Naive thymus-derived CD8-positive, alpha-beta T cell (primary cell): ENCODE data around the gene HCN4. TPM values are rescaled to one million over a fixed set of nuclear protein-coding genes. Genes with fewer than 3 reads are reported as not detected.
"Not testable (repeated sequence)": the region's sequence is repeated elsewhere in the genome, so short reads cannot be mapped to it uniquely, and the experiment has no call there.

Source experiments
- ATAC-seq, 2 donors: fragments of 150-1000 bp; cut with Tn5 transposase in 1 of 2; sonication (Bioruptor Pico), chemical (Tn5 transposase) in 1 of 2; 1 replicate in 1 of 2; 2 replicates in 1 of 2; pipeline ENCODE4 v1.10.0; 2021; ENCODE audit warnings: mild to moderate bottlenecking in 2 of 2, moderate library complexity in 2 of 2
- POLR2A ChIA-PET: fragments of 350-600 bp; sonication (Branson Sonifier 250); formaldehyde crosslinking; loops from one replicate; lab custom pipeline; 2021; ENCODE audit warnings: antibody characterized with exemption; lab: Charles Lee
- DNase-seq, 10 donors: peaks; one replicate each; pipeline versions ENCODE4 v3.0.0 to v3.0.0-alpha.2; 2020 to 2022
- H3K27ac Mint-ChIP-seq, 10 donors: one replicate each; pipeline ENCODE4 v1.8.0; 2020 to 2022; ENCODE audit warnings: mild to moderate bottlenecking in 10 of 10, mixed read lengths in 10 of 10, moderate library complexity in 4 of 10, inconsistent platforms in 1 of 10
- H3K27me3 Mint-ChIP-seq, 5 donors: one replicate each; pipeline ENCODE4 v1.8.0; 2021 to 2022; ENCODE audit warnings: mixed read lengths in 5 of 5
- H3K36me3 Mint-ChIP-seq, 3 donors: one replicate each; pipeline ENCODE4 v1.8.0; 2020 to 2022; ENCODE audit warnings: mixed read lengths in 3 of 3, mild to moderate bottlenecking in 2 of 3, inconsistent platforms in 1 of 3
- H3K4me1 Mint-ChIP-seq, 4 donors: one replicate each; pipeline ENCODE4 v1.8.0; 2021 to 2022; ENCODE audit warnings: mixed read lengths in 4 of 4
- H3K4me3 Mint-ChIP-seq, 10 donors: one replicate each; pipeline ENCODE4 v1.8.0; 2020 to 2022; ENCODE audit warnings: mild to moderate bottlenecking in 10 of 10, mixed read lengths in 10 of 10, moderate library complexity in 6 of 10, inconsistent platforms in 1 of 10
- H3K9me3 Mint-ChIP-seq, 9 donors: one replicate each; pipeline ENCODE4 v1.8.0; 2020 to 2022; ENCODE audit warnings: mixed read lengths in 9 of 9, mild to moderate bottlenecking in 3 of 9, inconsistent platforms in 1 of 9, moderate library complexity in 1 of 9
- polyA plus RNA-seq, 3 donors: library from polyadenylated mRNA; unstranded; fragments of 300-500 nt; fragmentation: Illumina TruSeq; gene quantifications; one replicate each; pipeline ENCODE4 v1.2.3, GENCODE V29; 2021
- total RNA-seq, 8 experiments: library from RNA in 2 of 8; stranded (reverse) in 2 of 8; gene quantifications; one replicate each; pipeline ENCODE4 v1.2.3 and lab custom pipeline; 2021 to 2026

HCN4 gene
- total and polyA plus RNA-seq, 5 experiments from 2014 or later: not detected

DNA sequence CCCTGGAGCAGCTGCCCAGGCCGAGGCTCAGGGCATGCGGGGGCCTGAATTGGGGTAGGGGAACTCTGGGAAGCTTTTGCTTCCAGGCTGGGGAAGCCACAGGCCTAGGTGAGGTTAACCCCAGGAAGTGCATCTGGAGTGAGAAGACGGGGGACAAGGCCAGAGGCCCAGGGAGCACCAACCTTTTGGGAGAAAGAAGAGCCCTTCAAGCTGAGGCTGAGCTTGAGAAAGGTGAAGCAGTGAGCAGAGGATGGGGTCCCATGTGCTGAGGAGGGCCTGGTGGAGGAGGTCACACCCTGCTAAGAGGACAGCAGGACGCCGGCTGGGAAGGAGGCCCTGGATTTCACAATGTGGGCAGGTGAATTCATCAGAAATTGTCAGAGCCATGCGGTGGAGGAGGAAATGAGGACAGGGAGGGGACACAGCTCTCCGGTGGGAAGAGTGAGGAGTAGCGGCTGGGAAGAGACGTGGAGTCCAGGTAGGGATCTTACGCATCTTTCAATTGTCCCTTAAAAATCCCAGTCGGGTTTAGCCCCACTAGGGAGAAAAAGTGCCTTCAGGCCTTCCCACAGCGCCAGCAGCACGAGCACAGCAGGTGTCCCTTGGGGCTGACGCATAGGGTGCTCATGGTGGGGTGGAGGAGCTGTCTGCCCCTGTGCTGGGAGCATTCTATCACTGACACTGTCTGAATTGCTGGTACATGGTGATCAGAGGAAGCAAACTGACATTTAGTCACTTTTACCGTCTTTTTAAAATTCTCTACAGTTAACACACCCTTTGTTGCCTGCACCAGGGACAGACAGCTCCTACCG lies 50.9 kb downstream of the HCN4 start:
- peak overlapping the region in 2 of 10 donors; percentile 8 to 18 for H3K27ac Mint-ChIP-seq
- no peaks in the 10 kb centered on the region for H3K36me3 Mint-ChIP-seq
- peaks cover 16 to 55% (median 24%) of the 10 kb centered on the region in 5 donors for H3K27me3 Mint-ChIP-seq
- POLR2A ChIA-PET: no interaction called here
- DNase-seq (no peak), ATAC-seq (no peak)
- no peaks in the 10 kb centered on the region for H3K9me3 Mint-ChIP-seq
- H3K4me3 Mint-ChIP-seq: no peak overlapping the region
- peaks cover 0 to 4% (median 3%) of the 10 kb centered on the region in 4 donors for H3K4me1 Mint-ChIP-seq

DNA sequence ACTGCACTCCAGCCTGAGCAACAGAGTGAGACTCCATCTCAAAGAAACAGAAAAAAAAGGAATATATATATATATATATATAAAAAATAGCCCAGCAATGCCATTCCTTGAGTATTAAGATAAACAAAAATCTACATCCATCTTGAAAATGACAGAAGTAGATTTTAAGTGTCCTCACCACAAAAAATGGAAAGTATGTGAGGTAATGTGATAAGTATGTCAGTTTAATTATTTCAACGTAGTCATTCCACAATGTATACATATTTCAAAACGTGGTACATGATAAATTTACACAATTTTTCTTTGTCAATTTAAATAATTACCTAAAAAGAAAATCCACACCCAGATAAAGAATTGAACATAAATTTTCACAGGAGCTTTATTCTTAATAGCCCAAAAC lies 54.9 kb downstream of the HCN4 start:
- DNase-seq: no peak
- Mint-ChIP-seq H3K27me3 (peaks cover 7 to 24% (median 13%) of the 10 kb centered on the region in 5 donors), H3K4me1 (peaks cover 0 to 4% (median under 1%) of the 10 kb centered on the region in 4 donors), H3K9me3 (no peaks in the 10 kb centered on the region), H3K36me3 (no peaks in the 10 kb centered on the region), H3K4me3 (no peak overlapping the region), H3K27ac (no peak overlapping the region)
- ATAC-seq: no peak
- POLR2A ChIA-PET: no interaction called here

DNA sequence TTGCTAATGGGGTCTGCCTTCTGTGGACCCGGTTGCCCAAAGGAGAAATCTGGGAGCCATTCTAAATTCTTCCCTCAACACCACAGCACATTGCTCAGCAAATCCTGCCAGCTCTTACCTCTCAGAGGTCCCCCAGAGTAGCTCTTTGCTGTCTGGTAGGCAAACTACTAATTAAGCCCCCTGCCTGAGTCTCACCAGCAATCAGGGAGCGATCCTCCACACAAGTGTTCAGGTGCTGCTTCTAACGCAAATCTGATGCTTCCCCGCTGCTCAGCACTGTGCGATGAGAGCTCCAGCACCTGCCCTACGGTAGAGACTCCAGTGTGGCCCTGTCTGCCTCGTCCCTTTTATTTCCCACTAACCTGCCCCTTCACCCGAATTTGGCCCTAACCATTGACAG lies 60.5 kb downstream of the HCN4 start:
- H3K27ac Mint-ChIP-seq: peak overlapping the region in 1 of 10 donors; percentile 12
- peaks cover 0 to 3% (median 0%) of the 10 kb centered on the region in 3 donors for H3K36me3 Mint-ChIP-seq
- DNase-seq (no peak), ATAC-seq (no peak)
- H3K27me3 Mint-ChIP-seq: peaks cover 0 to 9% (median 0%) of the 10 kb centered on the region in 5 donors
- no peak overlapping the region for H3K4me3 Mint-ChIP-seq
- H3K9me3 Mint-ChIP-seq: no peaks in the 10 kb centered on the region
- peaks cover 0 to 8% (median 4%) of the 10 kb centered on the region in 4 donors for H3K4me1 Mint-ChIP-seq
- POLR2A ChIA-PET: interaction anchor here (0.5 kb wide), 1 partner anchor 318 kb away, joined by 3 read pairs; no protein-coding TSS in a partner anchor

DNA sequence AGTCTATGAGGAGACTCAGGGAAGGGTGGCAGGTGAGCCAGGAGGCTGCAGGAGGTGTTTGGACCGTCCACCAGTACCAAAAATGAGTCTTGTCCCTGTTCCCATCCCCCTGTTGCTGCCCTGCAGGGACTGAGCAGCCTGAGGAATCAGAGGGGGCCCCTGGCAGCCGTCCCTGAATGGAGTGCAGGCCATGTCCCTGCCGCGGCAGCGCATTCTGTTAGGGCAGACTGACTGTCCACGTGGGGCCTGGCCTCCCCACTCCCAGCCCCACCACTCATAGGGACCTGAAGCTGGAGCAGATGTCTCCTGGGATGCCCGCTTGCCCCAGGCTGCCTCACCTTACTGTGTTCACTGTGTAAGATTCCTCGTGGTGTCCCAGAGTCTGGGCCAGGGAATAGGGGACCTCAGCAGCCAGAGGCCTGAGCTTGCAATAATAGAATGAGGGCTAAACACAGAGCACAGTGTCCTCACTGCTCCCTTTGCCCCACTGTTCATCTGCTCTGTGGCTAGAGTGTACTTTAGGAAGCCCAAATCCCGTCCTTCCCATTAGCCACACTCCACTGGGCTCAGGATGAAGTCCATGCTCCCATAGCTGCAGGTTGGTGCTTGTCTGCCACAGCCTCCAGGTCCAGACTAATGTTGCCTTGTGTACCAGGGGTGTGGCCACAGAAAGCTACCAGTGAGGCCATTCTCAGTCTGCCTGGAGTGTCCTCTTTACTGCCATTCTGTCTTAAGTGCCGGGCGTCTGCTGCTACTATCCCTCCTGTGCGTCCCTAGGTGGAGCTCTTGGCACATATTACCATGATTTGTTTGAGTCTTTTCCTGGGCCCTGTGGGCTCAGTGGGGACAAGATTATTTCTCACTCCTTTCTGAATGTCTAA lies 63.2 kb downstream of the HCN4 start:
- H3K4me3 Mint-ChIP-seq: no peak overlapping the region
- H3K9me3 Mint-ChIP-seq: no peaks in the 10 kb centered on the region
- POLR2A ChIA-PET: no interaction called here
- DNase-seq (peak in 1 of 10 donors; percentile 5), ATAC-seq (no peak)
- peaks cover 0 to 23% (median 0%) of the 10 kb centered on the region in 3 donors for H3K36me3 Mint-ChIP-seq
- peaks cover 0 to 8% (median 0%) of the 10 kb centered on the region in 5 donors for H3K27me3 Mint-ChIP-seq
- H3K4me1 Mint-ChIP-seq: peaks cover 0 to 8% (median 4%) of the 10 kb centered on the region in 4 donors
- H3K27ac Mint-ChIP-seq: no peak overlapping the region

DNA sequence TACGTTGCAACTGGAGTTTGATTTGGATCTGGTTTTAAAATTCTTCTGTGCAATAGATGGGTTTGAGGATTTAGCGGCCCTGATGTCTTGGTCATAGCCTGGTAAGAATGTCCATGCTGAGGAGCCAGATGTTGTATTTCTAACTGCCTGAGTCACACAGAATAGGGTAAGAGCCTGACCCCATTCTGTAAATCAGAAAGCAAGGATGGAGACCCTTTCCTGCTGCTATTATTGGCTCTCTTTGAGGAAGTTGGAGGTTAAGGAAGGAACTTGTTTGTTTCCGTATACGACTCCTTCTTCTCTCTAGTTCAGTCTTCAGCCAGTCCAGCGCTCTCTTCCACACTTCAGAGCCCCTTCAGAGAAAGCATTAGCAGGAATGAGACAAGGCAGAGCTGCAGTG lies 65.1 kb downstream of the HCN4 start:
- peaks cover 0 to 8% (median 0%) of the 10 kb centered on the region in 5 donors for H3K27me3 Mint-ChIP-seq
- no peak for DNase-seq
- H3K36me3 Mint-ChIP-seq: peaks cover 0 to 33% (median 0%) of the 10 kb centered on the region in 3 donors
- no peak for ATAC-seq
- no peaks in the 10 kb centered on the region for H3K9me3 Mint-ChIP-seq
- H3K4me3 Mint-ChIP-seq: no peak overlapping the region
- peaks cover 0 to 8% (median 4%) of the 10 kb centered on the region in 4 donors for H3K4me1 Mint-ChIP-seq
- peak overlapping the region in 1 of 10 donors; percentile 0 for H3K27ac Mint-ChIP-seq
- POLR2A ChIA-PET: no interaction called here

DNA sequence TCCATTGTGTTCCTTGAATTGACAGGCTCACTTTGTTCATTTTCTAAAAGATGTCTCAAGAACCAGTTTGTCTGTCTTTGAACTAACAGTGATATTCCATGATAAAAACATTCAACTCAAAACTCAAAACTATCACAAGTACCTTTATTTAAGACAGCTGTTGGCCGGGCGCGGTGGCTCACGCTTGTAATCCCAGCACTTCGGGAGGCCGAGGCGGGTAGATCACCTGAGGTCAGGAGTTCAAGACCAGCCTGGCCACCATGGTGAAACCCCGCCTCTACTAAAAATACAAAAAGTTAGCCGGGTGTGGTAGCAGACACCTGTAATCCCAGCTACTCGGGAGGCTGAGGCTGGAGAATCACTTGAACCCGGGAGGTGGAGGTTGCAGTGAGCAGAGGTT lies 68.5 kb downstream of the HCN4 start:
- H3K27ac Mint-ChIP-seq, H3K27me3 Mint-ChIP-seq, H3K4me1 Mint-ChIP-seq, DNase-seq, H3K4me3 Mint-ChIP-seq, ATAC-seq, POLR2A ChIA-PET, H3K9me3 Mint-ChIP-seq: not testable (repeated sequence)
- H3K36me3 Mint-ChIP-seq: peaks cover 0 to 35% (median 0%) of the 10 kb centered on the region in 3 donors

DNA sequence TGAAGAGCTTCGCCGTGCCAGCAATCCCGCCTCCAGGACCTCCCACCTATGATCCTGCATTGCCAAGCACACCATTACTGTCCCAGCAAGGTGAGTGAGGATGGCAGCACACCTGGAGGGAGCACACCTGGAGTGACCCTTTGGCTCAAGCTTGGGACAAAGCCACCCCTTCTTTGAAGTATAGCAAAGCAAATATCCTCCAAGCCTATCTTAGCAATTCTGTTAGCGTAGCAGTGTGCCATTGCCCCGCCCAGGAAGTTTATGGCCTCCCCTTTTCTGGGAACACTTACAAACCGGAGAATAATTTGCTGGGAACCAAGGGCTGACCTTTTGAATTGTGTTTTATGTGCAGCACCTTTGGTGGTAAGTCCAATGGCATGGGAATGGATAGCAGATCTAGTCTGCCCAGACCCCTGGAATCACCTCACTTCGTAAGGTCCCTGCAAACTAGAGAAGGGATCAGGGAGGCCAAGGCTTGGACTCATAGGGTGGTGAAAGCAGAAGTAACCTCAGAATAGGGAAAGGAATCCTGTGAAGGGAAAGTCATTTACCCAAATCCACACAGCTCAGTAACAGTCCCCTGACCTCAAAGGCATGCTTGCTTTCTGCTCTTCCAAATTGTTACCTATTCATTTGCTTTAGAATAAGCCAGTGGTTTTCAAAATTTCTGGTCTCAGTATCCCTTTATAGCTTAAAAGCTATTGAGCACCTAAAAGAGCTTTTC lies 70.1 kb downstream of the HCN4 start:
- DNase-seq: no peak
- Mint-ChIP-seq H3K36me3 (peaks cover 0 to 43% (median 0%) of the 10 kb centered on the region in 3 donors), H3K27ac (peak overlapping the region in 1 of 10 donors; percentile 53), H3K4me1 (peaks cover 0 to 4% (median 3%) of the 10 kb centered on the region in 4 donors), H3K27me3 (peaks cover 0 to 2% (median 0%) of the 10 kb centered on the region in 5 donors), H3K4me3 (no peak overlapping the region), H3K9me3 (no peaks in the 10 kb centered on the region)
- POLR2A ChIA-PET: no interaction called here
- ATAC-seq: no peak

DNA sequence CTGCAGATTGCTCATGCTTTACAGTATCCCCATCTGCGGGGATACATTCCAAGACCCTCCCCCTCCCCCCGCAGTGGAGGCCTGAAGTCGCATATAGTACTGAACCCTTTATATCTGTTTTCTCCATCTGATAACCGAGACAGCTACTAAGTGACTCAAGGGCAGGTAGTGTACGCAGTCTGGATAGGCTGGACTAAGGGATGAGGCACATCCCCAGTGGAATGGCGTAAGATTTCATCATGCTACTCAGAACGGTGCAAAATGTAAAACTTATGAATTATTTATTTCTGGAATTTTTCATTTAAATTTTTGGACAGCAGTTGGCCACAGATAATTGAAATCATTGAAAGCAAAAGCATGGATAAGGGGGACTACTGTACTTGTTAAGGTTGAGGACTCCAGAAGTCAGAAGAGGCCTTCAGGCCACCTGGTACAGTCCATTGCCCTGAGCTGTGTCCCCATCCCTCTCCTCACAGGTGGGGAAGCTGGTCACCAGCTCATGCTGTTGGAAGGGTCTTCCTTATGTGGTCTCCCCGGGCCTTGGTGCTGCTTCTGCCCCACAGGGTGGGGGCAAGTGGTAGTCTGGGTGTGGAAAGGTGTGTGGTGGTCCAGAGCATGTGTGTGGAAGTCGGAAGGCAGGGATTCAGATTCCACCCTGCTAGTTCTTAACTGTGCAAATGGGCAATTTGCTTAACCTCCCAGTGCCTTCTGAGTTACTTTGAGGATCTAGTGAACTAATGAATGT lies 72.0 kb downstream of the HCN4 start:
- Mint-ChIP-seq H3K4me3 (no peak overlapping the region), H3K27me3 (peaks cover 0 to 2% (median 0%) of the 10 kb centered on the region in 5 donors), H3K27ac (no peak overlapping the region), H3K4me1 (peaks cover 0 to 2% (median 0%) of the 10 kb centered on the region in 4 donors), H3K36me3 (peaks cover 0 to 33% (median 0%) of the 10 kb centered on the region in 3 donors), H3K9me3 (no peaks in the 10 kb centered on the region)
- ATAC-seq: no peak
- DNase-seq: no peak
- POLR2A ChIA-PET: no interaction called here

DNA sequence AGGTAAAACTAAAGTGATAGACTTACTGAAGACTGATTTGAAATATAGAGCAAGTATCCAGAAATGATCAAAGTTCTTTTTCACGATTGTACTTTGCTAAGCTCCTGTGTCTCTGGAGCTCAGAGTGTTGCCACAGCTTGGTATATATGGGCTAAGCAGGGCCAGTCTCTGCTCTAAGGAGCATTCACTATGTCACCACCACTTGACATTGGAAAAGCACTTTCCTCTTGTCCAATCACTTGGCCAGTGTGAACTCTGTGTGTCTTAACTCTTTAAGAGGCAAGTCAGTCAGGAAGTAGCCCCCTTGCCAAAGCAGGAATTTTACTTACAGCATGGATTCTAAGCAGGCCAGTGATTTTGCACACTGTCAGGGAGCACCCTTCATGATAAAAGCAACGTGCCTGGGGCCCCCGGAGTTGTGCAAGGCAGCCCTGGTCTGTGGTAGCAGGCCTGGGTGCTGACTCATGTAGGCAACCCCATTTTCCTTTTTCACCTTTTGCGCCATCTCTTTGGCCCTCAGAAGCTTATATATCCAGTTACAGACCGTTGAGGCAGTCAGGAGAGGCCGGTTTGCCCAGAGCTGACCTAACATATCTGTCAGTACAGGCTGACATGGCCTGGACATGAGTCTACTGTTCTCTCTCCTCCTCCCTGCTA lies 73.0 kb downstream of the HCN4 start:
- Mint-ChIP-seq H3K27me3 (peaks cover 0 to 2% (median 0%) of the 10 kb centered on the region in 5 donors), H3K27ac (no peak overlapping the region), H3K4me1 (peaks cover 0 to 2% (median 0%) of the 10 kb centered on the region in 4 donors), H3K4me3 (no peak overlapping the region), H3K9me3 (no peaks in the 10 kb centered on the region), H3K36me3 (peaks cover 0 to 28% (median 0%) of the 10 kb centered on the region in 3 donors)
- no peak for ATAC-seq
- POLR2A ChIA-PET: no interaction called here
- DNase-seq: no peak

DNA sequence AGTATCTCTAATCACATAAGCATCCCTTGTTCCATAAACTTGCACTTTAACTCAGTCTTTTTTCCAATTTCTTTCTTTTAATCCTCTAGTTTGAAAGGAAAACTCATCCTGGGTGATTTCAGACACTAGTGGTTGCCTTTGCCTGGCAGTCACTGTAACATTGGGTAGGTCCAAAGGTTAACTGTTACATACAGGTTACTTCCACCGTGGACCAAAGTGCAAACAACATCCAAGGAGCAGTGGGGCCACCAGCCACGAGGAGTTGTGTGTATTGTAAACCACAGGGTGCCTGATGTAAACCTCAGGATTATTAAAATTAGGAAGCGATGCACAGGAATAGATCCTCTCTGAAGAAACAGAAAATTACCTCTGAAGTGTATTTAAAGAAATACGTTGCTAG lies 75.0 kb downstream of the HCN4 start:
- Mint-ChIP-seq H3K4me3 (no peak overlapping the region), H3K27ac (no peak overlapping the region), H3K36me3 (peaks cover 3 to 36% (median 5%) of the 10 kb centered on the region in 3 donors), H3K4me1 (peaks cover 0 to 2% (median 0%) of the 10 kb centered on the region in 4 donors), H3K9me3 (no peaks in the 10 kb centered on the region), H3K27me3 (peaks cover 0 to 2% (median 0%) of the 10 kb centered on the region in 5 donors)
- no peak for ATAC-seq
- DNase-seq: no peak
- POLR2A ChIA-PET: no interaction called here

DNA sequence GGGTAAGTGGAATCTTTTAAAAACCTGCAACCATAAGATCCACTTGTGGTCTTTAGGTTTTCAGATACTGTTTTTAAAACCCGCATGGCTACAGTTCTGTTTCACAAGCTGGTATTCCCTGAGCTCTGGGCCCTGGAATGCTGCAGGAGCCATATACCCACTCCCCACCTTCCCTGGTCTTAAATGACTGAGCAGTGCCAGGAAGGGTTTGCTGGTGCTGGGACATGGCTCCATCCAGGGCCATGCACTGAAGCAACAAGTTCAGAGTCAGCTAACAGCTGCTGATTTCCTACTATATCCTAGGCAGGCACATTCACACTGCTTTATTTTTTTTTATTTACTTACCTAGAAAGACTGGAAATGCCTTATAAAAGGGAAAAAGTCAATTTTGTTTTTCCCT lies 77.3 kb downstream of the HCN4 start:
- Mint-ChIP-seq H3K4me3 (no peak overlapping the region), H3K36me3 (peaks cover 3 to 50% (median 5%) of the 10 kb centered on the region in 3 donors), H3K27me3 (no peaks in the 10 kb centered on the region), H3K4me1 (peaks cover 0 to 11% (median 0%) of the 10 kb centered on the region in 4 donors), H3K9me3 (no peaks in the 10 kb centered on the region), H3K27ac (no peak overlapping the region)
- POLR2A ChIA-PET: no interaction called here
- ATAC-seq (no peak), DNase-seq (no peak)
